Measurements from ENCODE around the gene NPW. TPM values are rescaled to one million over a fixed set of nuclear protein-coding genes. Genes with fewer than 3 reads are reported as not detected.
A peak's percentile ranks its signal among the peaks of the same experiment; 100 is the strongest.

NPW gene
- polyA plus RNA-seq, 1 experiment = 0.66 TPM

GRCh38 chr16:2015947-2016208 is 3.7 kb upstream of the NPW start:
- Histone ChIP-seq H3K4me3 (ENCODE audit: low read depth, low read length) (no peak overlapping the region), H3K27me3 (ENCODE audit: control insufficient read depth, insufficient read depth, low read length) (peaks cover 5% of the 10 kb centered on the region), H3K9me3 (ENCODE audit: control insufficient read depth, insufficient read depth, low read length) (no peaks in the 10 kb centered on the region), H3K27ac (ENCODE audit: low read depth, low read length) (no peak overlapping the region)
- DNase-seq (ENCODE audit: low read depth, low spot score) = no peak
- TF ChIP-seq, protein P1, sequence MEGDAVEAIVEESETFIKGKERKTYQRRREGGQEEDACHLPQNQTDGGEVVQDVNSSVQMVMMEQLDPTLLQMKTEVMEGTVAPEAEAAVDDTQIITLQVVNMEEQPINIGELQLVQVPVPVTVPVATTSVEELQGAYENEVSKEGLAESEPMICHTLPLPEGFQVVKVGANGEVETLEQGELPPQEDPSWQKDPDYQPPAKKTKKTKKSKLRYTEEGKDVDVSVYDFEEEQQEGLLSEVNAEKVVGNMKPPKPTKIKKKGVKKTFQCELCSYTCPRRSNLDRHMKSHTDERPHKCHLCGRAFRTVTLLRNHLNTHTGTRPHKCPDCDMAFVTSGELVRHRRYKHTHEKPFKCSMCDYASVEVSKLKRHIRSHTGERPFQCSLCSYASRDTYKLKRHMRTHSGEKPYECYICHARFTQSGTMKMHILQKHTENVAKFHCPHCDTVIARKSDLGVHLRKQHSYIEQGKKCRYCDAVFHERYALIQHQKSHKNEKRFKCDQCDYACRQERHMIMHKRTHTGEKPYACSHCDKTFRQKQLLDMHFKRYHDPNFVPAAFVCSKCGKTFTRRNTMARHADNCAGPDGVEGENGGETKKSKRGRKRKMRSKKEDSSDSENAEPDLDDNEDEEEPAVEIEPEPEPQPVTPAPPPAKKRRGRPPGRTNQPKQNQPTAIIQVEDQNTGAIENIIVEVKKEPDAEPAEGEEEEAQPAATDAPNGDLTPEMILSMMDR (IDR thresholded peaks at IDR 0.05; ENCODE audit: low read depth, low read length) = no peak
- POLR2A ChIA-PET = interaction anchor here (0.7 to 1.2 kb wide), 3 partner anchors 51 to 139 kb away, joined by 3 to 5 read pairs (median 4); partner anchors contain the start of genes RPS2 and TRAF7
- CTCF ChIA-PET = interaction anchor here (0.8 to 1.6 kb wide), 3 partner anchors 8 to 124 kb away, joined by 3 to 8 read pairs (median 4); no protein-coding TSS in a partner anchor

GRCh38 chr16:2016407-2016922 is 3.1 kb upstream of the NPW start:
- POLR2A ChIA-PET = interaction anchor here (0.7 to 1.2 kb wide), 4 partner anchors 9 to 139 kb away, joined by 3 to 9 read pairs (median 4); partner anchors contain the start of genes RPS2 and TRAF7
- Histone ChIP-seq H3K9me3 (ENCODE audit: control insufficient read depth, insufficient read depth, low read length) (no peaks in the 10 kb centered on the region), H3K27ac (ENCODE audit: low read depth, low read length) (no peak overlapping the region), H3K27me3 (ENCODE audit: control insufficient read depth, insufficient read depth, low read length) (peaks cover 5% of the 10 kb centered on the region), H3K4me3 (ENCODE audit: low read depth, low read length) (no peak overlapping the region)
- no peak for DNase-seq (ENCODE audit: low read depth, low spot score)
- TF ChIP-seq, protein P1 (IDR thresholded peaks at IDR 0.05; ENCODE audit: low read depth, low read length) = peak; percentile 45
- CTCF ChIA-PET = interaction anchor here (0.8 to 1.6 kb wide), 3 partner anchors 8 to 124 kb away, joined by 3 to 8 read pairs (median 4); no protein-coding TSS in a partner anchor

DNA sequence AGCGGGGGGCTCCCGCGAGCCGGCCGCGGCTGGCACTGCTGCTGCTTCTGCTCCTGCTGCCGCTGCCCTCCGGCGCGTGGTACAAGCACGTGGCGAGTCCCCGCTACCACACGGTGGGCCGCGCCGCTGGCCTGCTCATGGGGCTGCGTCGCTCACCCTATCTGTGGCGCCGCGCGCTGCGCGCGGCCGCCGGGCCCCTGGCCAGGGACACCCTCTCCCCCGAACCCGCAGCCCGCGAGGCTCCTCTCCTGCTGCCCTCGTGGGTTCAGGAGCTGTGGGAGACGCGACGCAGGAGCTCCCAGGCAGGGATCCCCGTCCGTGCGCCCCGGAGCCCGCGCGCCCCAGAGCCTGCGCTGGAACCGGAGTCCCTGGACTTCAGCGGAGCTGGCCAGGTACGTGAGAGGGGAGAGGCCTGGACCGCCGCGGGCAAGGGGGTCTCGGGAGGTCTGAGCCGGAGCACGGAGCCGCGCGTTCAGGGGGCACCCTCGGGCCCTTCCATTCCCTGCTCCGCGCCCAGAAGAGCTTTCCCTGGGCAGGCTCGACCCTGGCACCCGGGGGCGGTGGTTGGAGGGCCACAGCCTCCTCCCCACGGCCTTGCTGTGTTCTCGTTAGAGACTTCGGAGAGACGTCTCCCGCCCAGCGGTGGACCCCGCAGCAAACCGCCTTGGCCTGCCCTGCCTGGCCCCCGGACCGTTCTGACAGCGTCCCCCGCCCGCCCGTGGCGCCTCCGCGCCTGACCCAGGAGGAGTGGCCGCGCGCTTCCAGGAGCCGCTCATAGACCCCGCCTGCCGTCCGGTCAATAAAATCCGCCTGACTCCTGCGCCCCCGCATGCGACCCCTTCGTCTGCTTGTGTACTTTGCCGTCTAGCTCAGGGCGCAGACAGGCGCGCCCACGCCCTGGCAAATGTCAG is 591 bp downstream of the NPW start:
- Histone ChIP-seq H3K4me3 (ENCODE audit: low read depth, low read length) (peak overlapping the region; percentile 4; the same call in 1 of the 2 replicates), H3K27me3 (ENCODE audit: control insufficient read depth, insufficient read depth, low read length) (peaks cover 5% of the 10 kb centered on the region), H3K27ac (ENCODE audit: low read depth, low read length) (no peak overlapping the region), H3K9me3 (ENCODE audit: control insufficient read depth, insufficient read depth, low read length) (no peaks in the 10 kb centered on the region)
- ChIA-PET POLR2A (interaction anchor here (0.6 kb wide), 1 partner anchor 135 kb away, joined by 3 read pairs; the partner anchor contains the start of gene TRAF7), CTCF (interaction anchor here (1.6 kb wide), 1 partner anchor 36 kb away, joined by 3 read pairs; no protein-coding TSS in a partner anchor)
- no peak for DNase-seq (ENCODE audit: low read depth, low spot score)
- TF ChIP-seq, protein P1 (IDR thresholded peaks at IDR 0.05; ENCODE audit: low read depth, low read length) = no peak

GRCh38 chr16:2022723-2023091 is 3.1 kb downstream of the NPW start:
- H3K9me3 ChIP-seq (ENCODE audit: control insufficient read depth, insufficient read depth, low read length) = no peaks in the 10 kb centered on the region; the same call in 1 of the 2 replicates
- ChIA-PET CTCF (interaction anchor here (0.6 to 5.4 kb wide), 23 partner anchors 9 to 133 kb away, joined by 3 to 87 read pairs (median 4); partner anchors contain the start of genes NTHL1, TRAF7 and TSC2), POLR2A (interaction anchor here (0.6 to 3.8 kb wide), 9 partner anchors 11 to 232 kb away, joined by 3 to 22 read pairs (median 6); partner anchors contain the start of genes NTHL1, TRAF7 and TSC2)
- no peak for DNase-seq (ENCODE audit: low read depth, low spot score)
- TF ChIP-seq, protein P1 (IDR thresholded peaks at IDR 0.05; ENCODE audit: low read depth, low read length) = no peak
- H3K27ac ChIP-seq (ENCODE audit: low read depth, low read length) = no peak overlapping the region
- peak overlapping the region; percentile 40 for H3K4me3 ChIP-seq (ENCODE audit: low read depth, low read length)
- peaks cover 5% of the 10 kb centered on the region for H3K27me3 ChIP-seq (ENCODE audit: control insufficient read depth, insufficient read depth, low read length)

All from AG04450 (cell line).